DND-41 (cell line): ENCODE results near the gene USP36.
"Not testable (repeated sequence)": the region's sequence is repeated elsewhere in the genome, so short reads cannot be mapped to it uniquely, and the experiment has no call there.

ENCODE experiments used
- ATAC-seq: fragments of 200-7000 bp; cut with Tn5 transposase; 3 replicates; pipeline ENCODE4 v1.9.1; 2021; ENCODE audit warnings: low read depth; ENCODE audit not compliant: insufficient read depth
- DNase-seq: peaks from one replicate; pipeline ENCODE4 v3.0.0-alpha.2; 2020
- H2AFZ ChIP-seq: 2 replicates; pipeline ENCODE4 v1.6.0; 2012; ENCODE audit warnings: low read depth, low read length
- H3K27ac ChIP-seq: 2 replicates; pipeline ENCODE4 v1.5.1; 2012; ENCODE audit warnings: low read length, inconsistent platforms
- H3K27me3 ChIP-seq: fragments of 200-600 bp; sonication (generic); 2 replicates; pipeline ENCODE4 v1.6.0; 2012; ENCODE audit warnings: low read length, mild to moderate bottlenecking, inconsistent platforms; ENCODE audit not compliant: insufficient read depth, poor library complexity
- H3K36me3 ChIP-seq: 2 replicates; pipeline ENCODE4 v1.5.1; 2012; ENCODE audit warnings: low read length, inconsistent platforms; ENCODE audit not compliant: insufficient read depth
- H3K4me1 ChIP-seq: 2 replicates; pipeline ENCODE4 v1.5.1; 2012; ENCODE audit warnings: mild to moderate bottlenecking, low read length; ENCODE audit not compliant: insufficient read depth
- H3K4me2 ChIP-seq: 2 replicates; pipeline ENCODE4 v1.6.0; 2012; ENCODE audit warnings: mild to moderate bottlenecking, moderate library complexity, low read length, inconsistent platforms; ENCODE audit not compliant: insufficient read depth
- H3K4me3 ChIP-seq, 2 experiments: fragments of 200-600 bp in 1 of 2; shearing (Covaris generic) in 1 of 2; 2 replicates each; pipeline ENCODE4 v1.5.1; 2012 to 2016; ENCODE audit warnings: inconsistent platforms in 2 of 2, low read length in 2 of 2, mild to moderate bottlenecking in 2 of 2, low read depth in 1 of 2, moderate library complexity in 1 of 2
- H3K79me2 ChIP-seq: 2 replicates; pipeline ENCODE4 v1.6.0; 2012; ENCODE audit warnings: low read length, inconsistent platforms; ENCODE audit not compliant: insufficient read depth
- H3K9ac ChIP-seq: 2 replicates; pipeline ENCODE4 v1.6.0; 2012; ENCODE audit warnings: low read depth, mild to moderate bottlenecking, inconsistent platforms, low read length, moderate library complexity
- H3K9me3 ChIP-seq: 2 replicates; pipeline ENCODE4 v1.5.1; 2012; ENCODE audit warnings: low read length, moderate library complexity, mild to moderate bottlenecking, inconsistent platforms; ENCODE audit not compliant: insufficient read depth, severe bottlenecking
- H4K20me1 ChIP-seq: 2 replicates; pipeline ENCODE4 v1.6.0; 2012; ENCODE audit warnings: low read length; ENCODE audit not compliant: insufficient read depth
- CTCF ChIP-seq: IDR thresholded peaks from 2 replicates; pipeline ENCODE4 v1.5.1; 2012; ENCODE audit warnings: borderline replicate concordance, low read length, moderate library complexity, mild to moderate bottlenecking; ENCODE audit not compliant: poor library complexity, severe bottlenecking; ENCODE audit errors: extremely low read depth
- EZH2 ChIP-seq: IDR thresholded peaks from 3 replicates; pipeline ENCODE4 v1.6.1; 2012; ENCODE audit warnings: borderline replicate concordance, low read depth, mild to moderate bottlenecking, moderate library complexity, low read length, inconsistent platforms; ENCODE audit not compliant: severe bottlenecking

Gene USP36

GRCh38 chr17:78878261-78878660 lies 37.6 kb upstream of the USP36 start:
- DNase-seq (no peak), ATAC-seq (no peak)
- no peaks in the 10 kb centered on the region for H3K9me3 ChIP-seq
- TF ChIP-seq EZH2 (no peak), CTCF (no peak)
- no peak overlapping the region for H3K27ac ChIP-seq
- H3K9ac ChIP-seq = no peak overlapping the region
- peaks cover 3% of the 10 kb centered on the region for H3K27me3 ChIP-seq
- peaks cover 9% of the 10 kb centered on the region; the same call in 1 of the 2 replicates for H3K4me1 ChIP-seq
- no peak overlapping the region for H2AFZ ChIP-seq
- H3K4me2 ChIP-seq = no peak overlapping the region
- H3K79me2 ChIP-seq = no peaks in the 10 kb centered on the region
- peaks cover 8% of the 10 kb centered on the region; the same call in 1 of the 2 replicates for H4K20me1 ChIP-seq
- no peaks in the 10 kb centered on the region for H3K36me3 ChIP-seq
- no peak overlapping the region for H3K4me3 ChIP-seq

GRCh38 chr17:78876954-78877517 lies 36.4 kb upstream of the USP36 start:
- H3K9ac ChIP-seq, H3K4me1 ChIP-seq, H3K27ac ChIP-seq, DNase-seq, H3K9me3 ChIP-seq, H2AFZ ChIP-seq, H3K4me3 ChIP-seq, H3K4me2 ChIP-seq, H3K27me3 ChIP-seq, ATAC-seq, H3K79me2 ChIP-seq, H3K36me3 ChIP-seq, H4K20me1 ChIP-seq: not testable (repeated sequence)

DNA sequence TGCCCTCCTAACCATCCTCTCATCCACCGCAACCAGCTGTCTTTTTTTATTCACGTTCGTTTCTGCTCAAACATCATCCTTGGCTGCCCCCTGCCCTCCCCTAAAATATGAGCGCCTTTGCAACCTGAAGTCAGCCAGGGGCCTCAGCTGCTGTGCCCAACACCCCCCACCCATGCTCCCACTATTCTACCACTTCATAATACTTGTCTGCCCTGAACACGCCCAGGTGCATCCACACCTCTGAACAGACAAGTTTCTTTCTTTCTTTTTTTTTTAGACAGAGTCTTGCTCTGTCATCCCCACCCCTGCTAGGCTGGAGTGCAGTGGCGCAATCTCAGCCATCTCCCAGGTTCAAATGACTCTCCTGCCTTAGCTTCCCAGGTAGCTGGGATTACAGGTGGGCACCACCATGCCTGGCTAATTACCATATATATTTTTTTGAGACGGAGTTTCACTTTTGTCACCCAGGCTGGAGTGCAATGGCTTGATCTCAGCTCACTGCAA lies 35.5 kb upstream of the USP36 start:
- DNase-seq (no peak), ATAC-seq (no peak)
- Histone ChIP-seq H3K36me3 (no peaks in the 10 kb centered on the region), H3K9ac (no peak overlapping the region), H3K4me2 (no peak overlapping the region), H2AFZ (no peak overlapping the region), H3K27ac (no peak overlapping the region), H3K9me3 (no peaks in the 10 kb centered on the region), H3K79me2 (no peaks in the 10 kb centered on the region), H3K27me3 (peaks cover 3% of the 10 kb centered on the region), H3K4me1 (peaks cover 9% of the 10 kb centered on the region; the same call in 1 of the 2 replicates), H3K4me3 (no peak overlapping the region), H4K20me1 (peaks cover 8% of the 10 kb centered on the region; the same call in 1 of the 2 replicates)
- TF ChIP-seq CTCF = no peak
- TF ChIP-seq EZH2 = no peak

DNA sequence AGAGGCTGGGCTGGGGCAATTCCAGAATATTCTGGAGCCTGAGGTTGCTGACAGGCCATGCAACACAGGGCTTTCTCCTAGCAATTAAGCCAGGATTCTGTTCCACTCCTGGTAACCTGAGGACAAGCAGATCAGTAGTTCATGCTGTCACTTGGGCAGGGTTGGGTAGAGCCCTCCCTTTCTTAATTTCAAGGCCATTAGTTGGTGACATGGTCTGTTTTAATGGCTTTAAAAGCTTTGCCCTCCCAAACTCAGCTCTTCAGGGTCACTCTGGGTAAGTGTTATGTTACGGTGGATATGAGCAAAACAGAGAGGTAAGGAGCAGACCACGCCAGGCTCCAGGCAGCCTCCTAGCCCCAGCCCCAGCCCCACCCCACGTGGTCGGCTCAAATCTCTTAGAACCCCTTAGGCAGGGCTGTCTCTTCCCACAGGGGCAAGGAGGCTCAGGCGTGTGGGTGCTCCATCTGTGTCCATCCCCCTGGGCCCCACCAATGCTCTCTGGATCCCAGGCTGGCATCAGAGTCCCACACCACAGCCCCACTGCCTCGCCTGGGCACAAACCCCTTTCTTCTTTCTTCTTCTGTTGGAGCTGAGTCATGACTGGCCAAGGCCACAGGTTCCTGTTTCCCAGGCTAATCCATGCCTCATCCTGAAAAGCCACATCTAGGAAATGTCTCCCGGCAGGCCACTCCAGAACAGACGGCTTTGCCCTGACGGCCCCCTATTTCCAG lies 34.9 kb upstream of the USP36 start:
- ATAC-seq = no peak
- no peak overlapping the region for H2AFZ ChIP-seq
- peaks cover 9% of the 10 kb centered on the region; the same call in 1 of the 2 replicates for H3K4me1 ChIP-seq
- H3K4me2 ChIP-seq = no peak overlapping the region
- H3K9me3 ChIP-seq = no peaks in the 10 kb centered on the region
- H3K27me3 ChIP-seq = peaks cover 3% of the 10 kb centered on the region
- no peak for DNase-seq
- no peaks in the 10 kb centered on the region for H3K79me2 ChIP-seq
- H3K36me3 ChIP-seq = no peaks in the 10 kb centered on the region
- H3K27ac ChIP-seq = no peak overlapping the region
- H3K9ac ChIP-seq = no peak overlapping the region
- peaks cover 3% of the 10 kb centered on the region; the same call in 1 of the 2 replicates for H4K20me1 ChIP-seq
- TF ChIP-seq EZH2 (no peak), CTCF (no peak)
- H3K4me3 ChIP-seq = no peak overlapping the region
